Left lobe of liver (tissue), 2 donors: Measurements from ENCODE around the gene MAPKAPK3. TPM values are rescaled to one million over a fixed set of nuclear protein-coding genes. Genes with fewer than 3 reads are reported as not detected.

Experiments
- ATAC-seq: fragments of 200-7000 bp; cut with Tn5 transposase; one replicate; pipeline ENCODE4 v1.9.1; 2020; ENCODE audit warnings: mild to moderate bottlenecking, moderate library complexity
- DNase-seq: peaks from one replicate; pipeline ENCODE4 v3.0.0-alpha.2; 2020; ENCODE audit warnings: low spot score
- total RNA-seq: library from RNA; stranded (reverse); gene quantifications from one replicate; pipeline ENCODE4 v1.2.1, GENCODE V29; 2021
- donor health status: DM: no; HTN: no; CAD: no; lungs with moderate emphysema.
- donor health status: DM: no; HTN: yes; CAD: no.

The MAPKAPK3 gene
- total RNA-seq, 1 donor from 2014 or later: 16.1 TPM

DNA sequence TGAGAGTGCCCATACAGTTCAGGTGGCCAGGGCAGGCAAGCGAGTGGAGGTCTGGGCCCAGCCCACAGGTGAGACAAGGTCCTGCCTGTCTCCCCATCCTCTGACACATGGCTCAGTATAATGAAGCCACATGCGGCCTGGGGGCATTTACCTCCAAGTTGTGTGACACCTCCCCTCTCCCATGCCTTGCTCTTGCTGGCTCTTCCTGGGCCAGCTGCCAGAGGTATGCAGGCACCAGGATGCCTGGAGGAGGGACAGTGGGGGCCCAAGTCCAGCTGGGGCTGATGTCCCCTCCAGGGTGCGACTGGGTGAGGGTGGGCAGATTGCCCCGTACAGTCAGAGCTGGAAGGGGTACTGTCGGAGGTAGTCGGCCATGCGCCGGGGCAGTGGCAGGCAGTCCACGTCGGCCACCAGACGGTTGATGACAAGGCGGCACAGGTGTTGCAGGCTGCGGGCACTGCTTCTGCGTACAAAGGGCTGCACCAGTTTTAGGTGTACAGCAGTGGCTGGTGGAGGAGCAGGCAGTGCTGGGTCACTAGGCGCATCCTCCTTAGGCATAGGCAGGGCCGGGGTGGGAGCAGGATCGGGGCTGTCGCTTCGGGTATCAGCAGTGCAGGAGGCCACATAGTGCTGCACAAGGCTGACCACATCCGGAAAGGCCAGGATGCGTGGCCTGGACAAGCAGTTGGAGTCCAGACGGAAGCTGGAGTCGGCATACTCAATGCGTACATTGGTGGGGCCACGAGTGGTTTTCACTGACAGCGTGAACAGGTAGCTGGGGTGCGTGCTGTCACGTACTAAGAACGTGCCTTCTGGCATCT lies 9.5 kb upstream of the MAPKAPK3 start:
- no peak for DNase-seq
- ATAC-seq: no peak

DNA sequence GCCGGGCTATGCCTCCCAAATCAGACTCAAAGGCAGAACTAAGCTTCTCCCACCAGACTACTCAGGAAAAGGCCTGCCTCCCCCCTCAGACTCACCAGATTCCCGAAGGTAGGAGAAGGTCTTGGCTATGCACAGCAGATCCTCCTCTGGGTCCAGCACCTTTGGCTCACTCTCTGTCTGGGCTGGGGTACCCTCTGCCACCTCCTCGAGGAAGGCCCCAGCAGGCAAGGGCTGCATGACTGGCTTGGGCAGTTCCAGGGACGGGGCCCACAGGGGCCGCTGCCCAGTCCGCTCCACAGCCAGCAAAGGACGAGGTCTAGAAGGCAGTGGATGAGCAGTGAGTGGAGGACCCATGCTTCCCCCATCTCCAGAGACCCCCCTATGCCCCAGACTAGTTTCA lies 8.7 kb upstream of the MAPKAPK3 start:
- ATAC-seq (no peak), DNase-seq (no peak)

DNA sequence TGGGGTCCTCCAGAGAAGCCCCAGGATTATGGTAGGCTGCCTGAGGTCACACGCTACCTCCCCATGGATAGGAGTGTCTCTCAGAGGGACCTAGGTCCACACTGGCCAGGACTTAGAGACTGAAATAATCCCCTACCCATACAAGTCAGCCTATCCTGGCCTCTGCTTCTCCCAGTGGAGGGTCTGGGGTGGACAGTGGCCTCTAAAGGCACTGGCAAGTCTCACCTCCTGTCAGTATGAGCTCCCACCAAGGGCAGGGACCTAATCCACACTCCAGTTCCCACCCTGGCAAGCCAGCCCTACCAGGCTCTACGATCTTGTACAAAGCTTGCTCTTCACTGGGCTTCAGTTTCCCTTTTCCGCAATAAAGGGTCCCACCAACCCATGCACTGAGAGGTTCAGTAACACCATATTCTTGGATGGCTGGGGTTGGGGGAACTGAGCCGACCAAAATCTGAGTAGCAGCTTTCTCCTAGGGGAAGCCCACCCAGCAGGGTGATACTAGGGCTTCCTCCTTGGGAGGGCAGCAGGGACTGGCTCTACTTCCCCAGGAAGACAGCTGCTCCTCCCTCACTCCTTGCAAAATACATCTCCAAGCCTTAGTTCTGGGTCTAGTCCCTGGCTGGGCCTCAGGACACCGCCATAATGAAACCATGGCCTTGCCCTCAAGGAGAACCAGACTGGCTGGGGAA lies 7.7 kb upstream of the MAPKAPK3 start:
- ATAC-seq (no peak), DNase-seq (no peak)

DNA sequence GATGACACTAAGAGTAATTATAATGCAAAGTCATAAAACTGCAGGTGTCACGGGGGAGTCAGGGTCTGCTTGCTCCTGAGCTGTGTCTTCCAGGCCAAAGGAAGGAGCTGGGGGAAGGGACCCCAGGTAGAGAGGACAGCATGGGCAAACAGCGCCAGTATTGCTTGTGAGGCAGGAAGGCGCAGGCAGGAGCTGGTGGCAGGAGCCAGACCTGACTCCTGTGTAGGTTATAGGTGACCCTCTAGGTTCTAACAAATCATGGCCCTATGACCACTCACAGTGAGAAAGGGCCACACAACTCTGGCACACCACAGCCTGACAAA lies 7.2 kb upstream of the MAPKAPK3 start:
- no peak for ATAC-seq

DNA sequence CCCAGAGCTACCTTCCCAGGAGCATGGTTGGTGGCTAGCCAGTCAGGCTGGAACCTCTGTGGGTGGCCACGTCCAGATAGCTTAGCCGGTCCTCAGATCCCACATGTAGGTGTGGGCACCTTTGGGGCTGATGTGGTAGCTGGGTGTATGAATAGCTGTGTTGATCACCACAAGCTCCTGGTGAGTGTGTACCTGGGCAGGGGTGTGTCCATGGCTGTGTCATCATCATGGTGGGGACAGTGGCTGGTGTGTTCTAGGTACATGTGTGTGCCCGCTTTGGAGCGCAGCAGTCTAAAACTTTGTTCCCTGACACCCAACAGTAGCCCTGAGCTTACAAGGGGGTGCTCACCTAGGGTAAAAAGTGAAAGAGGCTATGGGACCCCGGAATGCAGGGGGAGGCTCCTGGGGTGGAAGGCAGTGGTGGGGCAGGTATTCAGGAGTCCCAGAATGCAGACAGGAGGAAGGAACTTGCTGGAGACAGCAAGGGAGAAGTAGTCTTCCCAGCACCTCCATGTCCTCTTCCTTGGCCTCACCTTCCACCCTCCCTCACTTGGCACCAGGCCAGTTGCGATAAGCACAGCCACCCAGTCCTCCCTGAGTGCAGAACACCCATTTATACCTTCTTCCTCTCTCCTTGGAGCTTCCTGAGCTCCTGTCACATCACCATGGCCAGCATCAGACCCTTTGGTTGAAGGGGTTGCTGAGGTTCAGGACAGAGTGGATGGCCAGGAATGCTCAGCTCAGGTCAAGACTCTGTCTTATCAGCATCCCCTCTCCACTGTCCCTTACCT lies 6.6 kb upstream of the MAPKAPK3 start:
- DNase-seq (no peak), ATAC-seq (no peak)

More for the DNA sequence above, 7.2 kb upstream of the MAPKAPK3 start:
- DNase-seq: no peak

DNA sequence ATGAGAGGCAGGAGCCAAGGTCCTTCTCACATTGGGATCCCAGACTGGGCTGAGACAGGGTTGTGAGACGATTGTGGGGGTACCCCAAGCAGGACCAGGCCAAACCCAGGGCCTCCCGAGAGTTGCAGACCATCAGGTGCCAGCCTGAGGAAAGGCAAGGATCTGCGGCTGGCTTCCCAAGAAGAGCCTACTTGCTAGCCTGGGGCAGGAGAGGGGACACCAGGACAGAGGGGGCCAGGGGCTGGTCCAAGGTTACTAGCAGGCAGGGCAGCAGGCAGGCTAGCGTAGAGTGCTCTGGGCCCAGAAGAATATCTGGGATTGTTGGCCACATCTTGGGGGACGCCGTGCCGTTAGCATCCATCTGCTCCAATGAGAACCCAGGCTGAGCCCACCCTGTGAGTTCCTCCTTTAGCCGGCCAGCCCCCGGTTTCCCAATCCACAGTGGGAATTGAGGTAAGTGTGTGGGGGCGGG lies 5.9 kb upstream of the MAPKAPK3 start:
- ATAC-seq: no peak

DNA sequence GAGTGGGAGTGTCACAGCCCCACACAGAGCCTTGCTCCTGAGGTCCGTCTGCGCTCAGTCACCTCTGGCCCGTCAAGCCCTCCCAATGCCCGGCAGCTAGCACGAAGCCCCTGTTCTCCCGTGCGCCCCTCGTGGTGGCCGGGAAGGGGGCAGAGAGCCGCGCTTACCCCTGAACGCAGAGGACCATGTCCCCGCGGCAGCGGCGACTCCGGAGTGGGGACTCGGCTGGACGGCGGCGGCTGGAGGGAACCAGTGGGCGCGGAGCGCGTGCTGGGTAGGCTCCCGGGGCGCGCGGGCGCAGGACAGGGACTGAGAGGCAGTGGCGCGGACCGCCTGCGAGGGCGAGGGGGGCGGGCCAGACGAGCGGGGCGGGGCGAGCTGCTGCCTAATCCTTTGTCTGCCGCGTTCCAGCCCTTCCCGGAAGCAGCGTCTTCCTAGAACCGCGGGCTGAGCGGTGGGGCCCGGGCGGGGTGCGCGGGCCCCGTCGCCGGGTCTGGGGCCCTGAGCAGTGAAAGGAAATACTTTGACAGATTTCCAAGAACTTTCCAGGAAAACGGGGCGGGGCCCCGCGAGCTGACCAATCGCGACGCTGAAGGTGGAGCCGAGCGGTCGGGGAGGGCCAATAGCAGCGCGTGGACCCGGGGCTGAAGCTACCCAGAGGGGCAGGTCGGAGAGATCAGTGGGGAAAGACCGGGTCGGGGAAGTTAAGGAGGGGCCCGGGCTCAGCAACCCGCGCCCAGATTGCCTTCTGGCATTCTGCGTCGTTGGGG lies 5.3 kb upstream of the MAPKAPK3 start, which contains the start of gene CISH:
Gene CISH, minus strand, starts transcription at position 311 of the 770 bp plus-strand sequence. Its CDS starts 124 bp downstream, at position 187.
- peak; percentile 97 for DNase-seq
- peak; percentile 77 for ATAC-seq

More for the DNA sequence above, 5.9 kb upstream of the MAPKAPK3 start:
- no peak for DNase-seq

DNA sequence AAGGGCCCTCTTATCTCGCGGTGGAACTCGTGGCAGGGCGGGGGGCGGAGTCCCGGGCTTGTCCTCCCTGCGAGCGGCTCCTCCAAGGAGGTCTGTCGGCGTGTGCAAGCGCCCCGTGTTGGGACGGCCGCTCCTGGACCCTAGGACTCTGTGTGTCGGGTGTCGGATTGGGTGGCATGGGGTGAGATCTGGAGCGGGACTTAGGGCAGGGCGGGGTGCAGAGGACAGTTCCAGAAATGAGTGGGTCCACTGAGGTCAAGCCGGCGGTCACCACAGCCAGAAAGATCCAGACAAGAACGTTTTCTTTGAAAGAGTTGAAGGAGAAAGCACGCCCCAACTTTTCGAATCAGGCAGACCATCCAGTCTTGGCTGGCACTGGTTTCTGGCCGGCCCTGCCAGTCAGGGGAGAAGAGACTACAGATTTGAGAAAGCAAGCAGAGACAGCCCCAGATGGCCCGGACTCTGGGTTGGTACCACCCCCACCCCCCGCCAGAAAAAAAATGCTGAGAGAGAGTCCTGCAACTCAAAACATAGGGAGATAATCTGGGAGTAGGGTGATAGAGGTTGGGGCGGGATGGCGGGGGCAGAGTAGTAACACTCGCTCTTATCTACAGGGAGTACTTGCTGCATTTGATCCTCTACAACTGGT lies 4.6 kb upstream of the MAPKAPK3 start:
- DNase-seq: no peak
- ATAC-seq: no peak

DNA sequence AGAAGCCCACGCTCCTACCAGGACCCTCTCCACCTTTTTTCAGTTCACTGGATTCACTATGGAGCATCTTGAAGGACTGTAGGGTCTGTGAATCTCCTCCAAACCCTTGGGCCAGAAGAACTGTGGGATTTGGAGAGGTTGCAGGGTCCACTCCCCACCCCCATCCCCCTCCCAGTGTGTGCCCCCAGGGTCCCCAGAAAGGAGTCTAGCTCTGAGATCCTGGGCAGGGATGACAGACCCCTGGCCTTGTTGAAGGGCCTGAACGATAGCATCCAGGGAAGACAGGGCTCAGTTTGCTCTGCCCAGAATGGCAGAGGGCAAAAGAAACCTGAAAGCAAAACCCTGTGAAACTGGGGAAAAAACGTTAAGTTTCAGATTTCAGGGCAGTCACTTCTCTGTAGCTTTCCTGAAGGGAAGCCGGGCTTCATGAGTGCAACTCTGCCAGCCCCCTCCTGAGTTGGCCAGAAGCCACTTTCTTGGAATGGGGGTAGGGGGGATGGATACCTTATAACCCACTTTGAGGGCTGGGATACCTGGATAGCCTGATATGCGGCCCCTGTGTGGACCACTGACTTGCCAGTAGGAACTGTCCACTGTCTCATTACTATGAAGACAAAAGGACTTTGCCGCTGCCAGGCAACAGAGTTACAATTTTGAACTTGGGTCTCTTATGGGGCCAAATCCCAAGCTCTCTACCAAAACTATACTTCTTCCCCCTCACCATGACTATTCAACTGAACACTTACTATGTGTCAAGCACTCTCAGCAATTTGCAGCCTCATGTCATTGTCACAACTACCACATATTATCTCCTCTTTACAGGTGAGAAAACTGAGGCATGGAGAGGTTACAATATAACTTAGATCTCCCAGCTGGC lies 3.7 kb upstream of the MAPKAPK3 start:
- DNase-seq (no peak), ATAC-seq (no peak)

DNA sequence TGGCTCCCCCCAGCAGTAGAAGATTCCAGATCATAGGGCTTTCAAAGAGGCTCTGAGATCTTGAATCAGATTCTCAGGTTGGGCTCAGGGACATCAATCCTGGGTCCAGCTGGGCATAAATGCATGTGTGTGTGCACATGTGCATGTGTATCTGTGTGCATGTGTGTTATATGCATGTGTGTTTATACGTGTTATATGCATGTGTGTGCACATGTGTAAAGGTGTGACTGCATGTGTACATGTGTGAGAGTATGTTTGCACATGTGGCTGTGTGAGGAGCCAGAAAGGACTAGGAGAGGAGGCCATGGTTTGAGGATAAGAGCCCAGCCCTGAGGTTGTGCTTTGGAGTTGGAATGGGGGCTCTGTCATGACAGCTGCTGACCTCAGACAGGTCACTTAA lies 1.8 kb upstream of the MAPKAPK3 start:
- ATAC-seq: no peak
- no peak for DNase-seq

DNA sequence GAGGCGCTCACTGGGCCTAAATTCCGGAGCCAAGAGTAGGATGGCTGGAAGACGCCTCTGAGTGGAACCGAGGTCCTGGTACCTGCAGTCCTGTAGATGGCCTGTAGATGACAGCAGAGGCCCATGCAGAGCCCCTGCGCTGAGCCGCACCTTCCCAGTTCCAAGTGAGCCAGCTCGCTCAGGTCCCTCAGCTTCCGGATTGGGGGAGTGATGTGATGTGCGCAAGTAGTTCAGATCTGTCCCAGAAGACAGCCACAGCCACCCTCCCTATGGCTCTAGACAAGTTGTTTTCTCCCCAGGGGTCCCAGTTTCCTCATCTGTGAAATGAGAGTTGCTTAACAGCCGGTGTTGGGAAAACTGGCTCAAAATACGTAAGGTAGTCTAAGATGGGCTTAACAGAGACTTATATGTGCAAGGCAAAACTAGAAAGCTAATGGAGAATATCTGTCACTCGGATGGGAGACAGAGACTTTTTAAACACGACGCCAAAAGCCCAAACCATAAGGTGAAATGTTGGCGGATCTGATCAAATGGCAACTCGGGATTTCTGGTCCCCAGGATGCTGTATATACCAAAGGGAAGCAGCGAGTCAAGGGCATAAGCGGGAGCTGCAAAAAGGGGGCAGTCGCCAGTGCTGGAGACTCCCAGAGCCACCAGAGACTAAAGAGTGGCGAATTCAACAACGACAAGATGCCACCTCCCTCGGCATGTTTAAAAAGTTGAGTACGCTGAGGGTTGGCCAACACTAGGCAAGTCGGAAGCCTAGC lies 765 bp upstream of the MAPKAPK3 start:
- ATAC-seq (peak; percentile 60), DNase-seq (peak; percentile 84)

DNA sequence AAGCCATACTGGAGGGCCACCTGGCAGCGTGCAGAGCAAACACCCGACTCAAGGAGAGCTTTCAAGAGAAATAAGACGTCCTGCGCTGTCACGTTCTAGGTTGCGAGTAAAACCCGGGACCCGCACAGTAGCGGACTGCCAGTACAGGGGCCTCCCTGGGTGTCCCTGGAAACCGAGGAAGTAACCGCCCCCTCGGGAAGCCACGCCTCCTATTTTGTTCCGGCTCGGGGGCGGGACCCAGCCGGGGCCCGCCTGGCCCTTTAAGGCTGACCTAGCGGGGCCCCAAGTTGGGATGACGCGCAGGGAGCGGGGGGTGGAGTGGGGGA lies 218 bp upstream of the MAPKAPK3 start:
- DNase-seq (peak; percentile 94), ATAC-seq (peak; percentile 76)

DNA sequence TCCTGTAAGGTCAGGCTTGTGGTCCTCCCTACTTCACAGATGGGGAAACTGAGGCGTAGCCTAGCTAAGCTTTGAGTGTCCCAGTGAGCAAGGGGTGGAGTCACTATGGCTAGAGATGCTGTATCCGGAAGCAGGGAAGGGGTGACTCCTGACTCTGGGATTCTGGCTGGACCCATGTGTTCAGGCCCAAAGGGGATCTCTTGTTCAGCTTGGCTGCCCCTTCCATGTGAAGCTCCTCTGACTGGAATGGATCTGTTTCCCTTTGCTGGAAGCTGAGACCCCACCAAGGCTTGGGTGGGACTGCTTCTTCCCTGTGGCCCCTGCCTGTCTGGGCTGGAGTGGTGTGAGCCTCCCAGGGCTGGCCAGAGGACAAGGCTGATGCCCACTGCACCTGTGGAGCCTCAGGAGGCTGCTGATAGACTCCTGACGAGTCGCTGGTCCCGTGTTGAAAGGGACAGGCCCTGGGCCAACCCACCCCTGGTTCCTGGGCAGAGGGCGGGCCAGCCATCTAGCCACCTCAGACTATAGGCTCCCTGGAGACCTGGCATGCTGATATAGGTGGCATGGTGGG lies 1.0 kb downstream of the MAPKAPK3 start:
- no peak for ATAC-seq
- DNase-seq: no peak

DNA sequence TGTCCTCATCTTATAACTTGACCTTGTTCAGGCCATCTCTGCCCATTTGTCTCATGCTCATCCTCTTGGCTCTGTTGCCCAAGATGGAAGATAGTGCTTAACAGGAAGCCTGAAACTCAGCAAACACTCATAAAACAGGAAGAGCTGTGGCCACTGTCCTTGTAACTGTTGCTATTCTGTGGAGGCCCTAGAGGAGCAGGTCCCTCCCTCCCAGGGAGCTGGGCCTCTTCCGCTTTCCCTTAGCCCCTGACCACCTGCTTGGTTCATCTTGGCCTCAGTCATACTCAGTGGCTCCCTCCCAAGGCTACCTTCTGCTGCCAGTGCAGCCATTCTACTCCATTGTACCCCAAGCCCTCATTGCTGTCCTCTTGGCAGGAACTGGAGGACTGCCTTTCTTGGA lies 3.5 kb downstream of the MAPKAPK3 start:
- no peak for DNase-seq
- no peak for ATAC-seq

DNA sequence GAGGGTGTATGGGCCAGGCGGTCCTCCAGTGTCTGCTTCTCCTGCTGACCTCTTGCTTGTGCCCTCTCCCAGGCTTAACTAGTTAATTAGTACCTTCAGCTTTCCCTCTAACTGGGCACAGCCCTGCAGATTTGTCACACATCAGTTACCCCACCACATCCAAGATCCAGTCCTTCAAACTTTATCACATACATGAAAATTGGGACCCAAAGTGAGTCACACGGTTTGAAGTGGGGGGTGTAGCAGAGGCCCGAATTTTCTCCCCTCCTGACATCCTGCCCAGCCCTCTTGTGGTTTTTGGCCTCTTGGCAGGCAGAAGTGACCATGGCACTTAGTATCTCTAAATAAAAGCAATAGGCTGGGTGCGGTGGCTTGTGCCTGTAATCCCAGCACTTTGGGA lies 3.9 kb downstream of the MAPKAPK3 start:
- DNase-seq: no peak
- ATAC-seq: no peak

DNA sequence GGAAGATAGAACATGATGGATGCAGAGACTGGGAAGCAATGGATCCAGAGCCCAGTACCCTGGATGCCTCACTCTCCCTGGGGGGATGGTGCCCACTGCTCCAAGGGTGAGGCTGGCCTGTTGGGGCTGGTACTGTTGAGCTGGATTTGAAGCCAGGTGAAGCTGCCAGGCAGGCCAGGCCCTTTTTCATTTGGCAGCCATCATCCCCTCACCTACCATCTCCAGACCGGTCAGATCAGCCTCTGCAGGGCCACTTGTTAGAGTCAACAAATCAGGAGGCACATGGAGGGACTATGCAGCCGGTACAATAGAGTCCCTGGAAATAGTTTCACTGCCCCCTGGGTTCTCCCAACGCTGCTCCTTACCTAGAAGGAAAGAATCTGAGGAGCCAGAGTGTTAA lies 5.9 kb downstream of the MAPKAPK3 start:
- no peak for ATAC-seq
- no peak for DNase-seq

DNA sequence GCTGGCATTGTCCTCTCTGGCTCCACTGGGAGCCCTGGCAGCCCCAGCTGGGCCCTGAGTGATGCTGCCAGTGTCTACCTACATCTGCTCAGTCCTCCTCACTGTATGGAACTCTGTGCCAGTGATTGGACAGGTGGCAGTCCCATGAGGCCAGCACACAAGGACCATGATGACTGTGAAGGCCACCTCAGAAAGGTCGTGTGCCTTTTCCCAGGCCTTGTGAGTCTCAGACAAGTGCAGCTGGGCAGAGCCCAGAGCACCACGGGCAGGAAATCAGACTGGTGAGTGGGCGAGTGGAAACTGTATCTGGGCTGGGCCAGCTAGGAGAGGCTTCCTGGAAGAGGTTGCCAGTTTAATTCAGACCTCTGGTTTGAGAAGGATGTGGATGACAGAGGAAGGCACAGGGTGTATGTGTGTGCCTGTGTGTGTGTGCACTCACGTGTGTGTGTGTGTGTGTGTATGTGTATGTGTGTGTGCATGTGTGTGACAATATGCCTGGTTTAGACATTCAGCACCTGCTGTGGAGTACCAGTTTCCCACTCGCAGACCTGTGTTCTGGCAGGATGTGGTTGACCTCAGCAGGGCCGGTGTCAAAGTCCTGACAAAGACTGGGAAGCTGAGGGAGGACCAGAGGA lies 7.0 kb downstream of the MAPKAPK3 start:
- no peak for DNase-seq
- no peak for ATAC-seq

DNA sequence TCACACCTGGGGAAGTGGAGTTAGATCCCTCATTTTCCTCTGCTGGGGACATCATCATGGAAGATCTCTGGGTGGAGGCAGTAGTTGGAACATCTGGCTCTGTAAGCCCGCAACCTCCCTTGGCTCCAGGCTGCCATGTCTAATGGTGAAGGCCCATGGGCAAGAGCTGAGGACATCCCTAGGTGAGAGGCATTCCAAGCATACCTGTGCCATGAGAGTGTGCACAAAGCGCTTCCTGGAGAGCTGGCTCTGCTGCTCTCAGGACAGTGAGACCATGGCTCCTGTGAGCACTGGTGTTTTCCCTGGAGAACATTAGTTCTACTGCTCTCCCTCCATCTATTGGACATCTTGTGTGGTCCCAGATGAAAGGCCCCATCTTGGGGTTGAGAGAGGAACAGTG lies 7.7 kb downstream of the MAPKAPK3 start:
- DNase-seq: no peak
- ATAC-seq: no peak
